Immature natural killer cell (primary cell): ENCODE results near the gene CCDC78. TPM values are rescaled to one million over a fixed set of nuclear protein-coding genes. Genes with fewer than 3 reads are reported as not detected.
A peak's percentile ranks its signal among the peaks of the same experiment; 100 is the strongest.

Experiments
- DNase-seq, 3 donors: peaks; one replicate each; pipeline ENCODE4 v3.0.0; 2022; ENCODE audit warnings: mixed read lengths in 1 of 3
- H3K27ac Mint-ChIP-seq, 6 donors: one replicate each; pipeline ENCODE4 v1.8.0; 2020; ENCODE audit warnings: mixed read lengths in 6 of 6, mild to moderate bottlenecking in 5 of 6, inconsistent platforms in 4 of 6, moderate library complexity in 3 of 6
- H3K27me3 Mint-ChIP-seq, 3 donors: one replicate each; pipeline ENCODE4 v1.8.0; 2020 to 2021; ENCODE audit warnings: low read depth in 3 of 3, mild to moderate bottlenecking in 3 of 3, mixed read lengths in 3 of 3, moderate library complexity in 3 of 3, inconsistent platforms in 1 of 3
- H3K36me3 Mint-ChIP-seq, 3 donors: one replicate each; pipeline ENCODE4 v1.8.0; 2020; ENCODE audit warnings: mixed read lengths in 3 of 3, inconsistent platforms in 2 of 3, mild to moderate bottlenecking in 2 of 3
- H3K4me1 Mint-ChIP-seq, 2 donors: one replicate each; pipeline ENCODE4 v1.8.0; 2020; ENCODE audit warnings: inconsistent platforms in 2 of 2, mild to moderate bottlenecking in 2 of 2, mixed read lengths in 2 of 2, moderate library complexity in 1 of 2
- H3K4me3 Mint-ChIP-seq, 5 donors: one replicate each; pipeline ENCODE4 v1.8.0; 2020; ENCODE audit warnings: mild to moderate bottlenecking in 5 of 5, mixed read lengths in 5 of 5, inconsistent platforms in 3 of 5, moderate library complexity in 3 of 5
- H3K9me3 Mint-ChIP-seq, 6 donors: one replicate each; pipeline ENCODE4 v1.8.0; 2020; ENCODE audit warnings: mild to moderate bottlenecking in 6 of 6, mixed read lengths in 6 of 6, inconsistent platforms in 4 of 6, moderate library complexity in 3 of 6
- polyA plus RNA-seq, 3 donors: library from polyadenylated mRNA; unstranded; fragments of 300-500 nt; fragmentation: Illumina TruSeq; gene quantifications; one replicate each; pipeline ENCODE4 v1.2.3, GENCODE V29; 2021

CCDC78 gene
- polyA plus RNA-seq, 3 donors from 2014 or later = 0.34 to 1.7 (median 1.4) TPM

DNA sequence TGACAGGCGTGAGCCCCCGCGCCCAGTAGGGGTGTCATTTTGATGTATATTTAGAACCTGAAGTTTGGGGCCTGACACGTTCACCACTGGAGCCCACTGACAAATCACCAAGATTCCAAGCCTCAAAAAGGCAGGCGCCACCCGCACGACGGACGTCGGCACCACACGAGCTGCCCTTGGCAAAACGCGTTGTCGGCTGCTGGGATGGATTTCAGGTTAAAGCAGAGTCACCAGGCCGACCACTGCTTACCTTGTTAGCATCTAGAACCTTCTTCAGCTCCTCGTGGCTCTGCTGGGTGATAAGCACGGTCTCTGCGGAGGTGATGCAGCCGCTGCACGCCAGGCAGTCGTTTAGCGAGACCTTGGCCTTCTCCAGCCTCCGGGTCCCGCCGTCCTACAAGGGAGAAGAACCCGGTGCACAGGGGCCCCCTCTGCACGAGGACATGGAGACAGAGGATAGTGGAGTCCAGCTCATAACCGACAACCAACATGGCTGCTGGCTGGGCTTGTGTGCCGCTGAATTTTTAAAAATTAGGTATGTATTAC, 10.8 kb upstream of the CCDC78 start:
- Mint-ChIP-seq H3K27me3 (peaks cover 0 to 5% (median 4%) of the 10 kb centered on the region in 3 donors), H3K9me3 (no peaks in the 10 kb centered on the region), H3K4me1 (peaks cover 8 to 15% of the 10 kb centered on the region in 2 donors), H3K4me3 (no peak overlapping the region), H3K36me3 (peaks cover 0 to 7% (median 0%) of the 10 kb centered on the region in 3 donors), H3K27ac (no peak overlapping the region)
- DNase-seq = no peak

DNA sequence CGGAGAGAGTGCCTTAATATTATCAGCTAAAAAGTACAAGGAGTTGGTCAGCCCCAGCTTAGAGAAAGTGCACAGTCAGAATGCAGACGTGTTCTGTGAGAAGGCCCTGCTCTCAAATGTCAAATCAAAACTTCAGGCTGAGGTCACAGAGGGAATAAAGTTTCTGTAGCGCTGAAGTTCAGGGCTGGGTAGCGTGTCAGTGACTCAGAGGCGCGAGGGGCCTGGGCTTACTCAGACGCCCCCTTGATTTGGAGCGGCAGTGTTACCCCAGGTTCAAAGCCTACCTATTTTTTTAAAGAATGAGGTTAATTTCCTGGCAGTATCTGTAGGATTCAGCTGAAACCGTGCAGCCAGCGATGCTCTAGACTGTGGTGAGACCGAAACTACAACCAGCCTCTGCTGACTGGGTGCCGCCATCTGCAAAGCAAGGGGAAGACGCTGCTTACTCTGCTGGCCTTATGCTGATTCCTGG, 9.8 kb upstream of the CCDC78 start:
- H3K4me1 Mint-ChIP-seq = peaks cover 8 to 12% of the 10 kb centered on the region in 2 donors
- no peak for DNase-seq
- H3K27me3 Mint-ChIP-seq = peaks cover 0 to 5% (median 4%) of the 10 kb centered on the region in 3 donors
- H3K9me3 Mint-ChIP-seq = no peaks in the 10 kb centered on the region
- H3K4me3 Mint-ChIP-seq = no peak overlapping the region
- no peak overlapping the region for H3K27ac Mint-ChIP-seq
- peaks cover 0 to 7% (median 0%) of the 10 kb centered on the region in 3 donors for H3K36me3 Mint-ChIP-seq

DNA sequence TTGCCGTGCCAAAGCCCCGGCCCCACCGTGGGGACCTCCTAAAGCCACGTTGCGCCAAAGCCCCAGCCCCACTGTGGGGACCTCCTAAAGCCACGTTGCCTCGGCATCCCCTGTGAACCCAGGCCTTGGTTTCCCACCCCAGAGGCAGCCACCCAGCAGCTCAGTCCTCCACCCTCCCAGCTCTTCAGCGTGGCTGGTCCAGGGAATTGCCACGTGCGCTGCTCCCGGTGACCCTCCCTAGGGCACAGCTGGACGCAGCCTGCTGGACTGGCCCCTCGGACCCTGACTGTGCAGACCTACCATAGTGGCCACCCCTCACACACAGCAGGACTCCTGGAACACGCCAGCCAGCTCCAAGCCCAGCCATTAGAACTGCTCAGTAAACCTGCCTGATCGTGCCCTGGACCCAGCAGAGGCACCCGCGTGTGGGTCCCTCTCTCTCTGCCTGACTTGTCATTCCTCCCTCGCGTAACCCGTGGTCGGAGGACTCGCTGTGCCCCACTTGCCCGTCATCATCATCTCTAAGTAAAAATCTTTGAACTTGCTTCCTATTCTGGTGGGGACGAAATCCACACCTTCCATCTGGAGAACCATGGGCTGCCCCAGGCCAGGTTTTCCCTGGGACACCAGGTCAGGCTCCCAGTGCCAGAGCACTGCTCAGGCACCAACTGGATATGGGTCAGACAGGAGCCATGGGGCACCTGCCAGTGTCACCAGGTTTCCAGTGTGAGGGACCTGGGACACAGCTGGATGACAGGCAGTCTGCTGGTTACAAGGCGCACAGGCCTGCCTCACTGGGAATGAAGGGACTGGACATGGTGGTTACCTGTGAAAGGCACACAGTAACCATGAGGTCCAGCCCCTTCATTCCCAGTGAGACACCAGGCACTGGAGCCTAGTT, 9.0 kb upstream of the CCDC78 start:
- no peak for DNase-seq
- no peak overlapping the region for H3K27ac Mint-ChIP-seq
- peaks cover 8 to 12% of the 10 kb centered on the region in 2 donors for H3K4me1 Mint-ChIP-seq
- H3K4me3 Mint-ChIP-seq = peak overlapping the region in 1 of 5 donors; percentile 17
- no peaks in the 10 kb centered on the region for H3K9me3 Mint-ChIP-seq
- H3K27me3 Mint-ChIP-seq = peaks cover 0 to 6% (median 5%) of the 10 kb centered on the region in 3 donors
- peaks cover 0 to 7% (median 0%) of the 10 kb centered on the region in 3 donors for H3K36me3 Mint-ChIP-seq

DNA sequence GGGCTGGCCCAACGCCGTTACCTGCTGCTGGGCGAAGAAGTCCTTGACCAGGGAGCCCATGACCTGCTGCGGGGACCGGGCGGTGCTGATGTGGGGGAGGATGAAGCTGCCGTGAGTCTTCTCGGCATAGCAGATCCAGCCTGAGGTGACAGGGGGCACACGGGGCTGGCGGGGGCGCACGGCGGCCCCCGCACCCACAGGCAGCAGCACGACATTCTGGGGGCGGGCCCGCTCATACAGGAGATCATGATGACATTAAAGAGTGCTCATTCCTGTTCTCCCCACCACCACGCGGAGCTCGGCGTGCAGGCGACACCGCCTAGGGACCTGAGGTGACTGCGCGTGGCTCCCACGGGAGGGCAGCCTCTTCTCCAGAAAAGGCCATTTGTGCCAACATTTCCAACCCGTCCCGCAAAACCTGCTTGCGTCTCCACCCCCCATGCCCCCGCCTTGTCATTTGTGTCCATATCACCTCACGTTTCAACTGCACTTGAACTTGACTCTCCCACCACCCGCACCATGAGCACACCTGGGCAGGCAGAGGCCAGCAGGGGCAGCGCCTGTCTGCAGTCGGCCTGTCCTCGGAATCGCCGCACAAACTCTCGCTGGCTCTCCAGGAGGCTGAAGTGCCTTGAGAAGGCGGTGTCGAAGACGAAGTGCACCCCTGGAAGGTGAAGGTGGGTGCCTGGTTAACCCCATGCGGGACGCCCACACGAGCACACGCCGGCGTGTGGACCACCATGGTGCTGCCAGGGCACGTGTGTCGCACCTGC, 8.2 kb upstream of the CCDC78 start:
- Mint-ChIP-seq H3K36me3 (peaks cover 0 to 7% (median 0%) of the 10 kb centered on the region in 3 donors), H3K27ac (no peak overlapping the region), H3K4me3 (no peak overlapping the region), H3K9me3 (no peaks in the 10 kb centered on the region), H3K27me3 (peaks cover 0 to 6% (median 5%) of the 10 kb centered on the region in 3 donors), H3K4me1 (peaks cover 4 to 7% of the 10 kb centered on the region in 2 donors)
- no peak for DNase-seq

DNA sequence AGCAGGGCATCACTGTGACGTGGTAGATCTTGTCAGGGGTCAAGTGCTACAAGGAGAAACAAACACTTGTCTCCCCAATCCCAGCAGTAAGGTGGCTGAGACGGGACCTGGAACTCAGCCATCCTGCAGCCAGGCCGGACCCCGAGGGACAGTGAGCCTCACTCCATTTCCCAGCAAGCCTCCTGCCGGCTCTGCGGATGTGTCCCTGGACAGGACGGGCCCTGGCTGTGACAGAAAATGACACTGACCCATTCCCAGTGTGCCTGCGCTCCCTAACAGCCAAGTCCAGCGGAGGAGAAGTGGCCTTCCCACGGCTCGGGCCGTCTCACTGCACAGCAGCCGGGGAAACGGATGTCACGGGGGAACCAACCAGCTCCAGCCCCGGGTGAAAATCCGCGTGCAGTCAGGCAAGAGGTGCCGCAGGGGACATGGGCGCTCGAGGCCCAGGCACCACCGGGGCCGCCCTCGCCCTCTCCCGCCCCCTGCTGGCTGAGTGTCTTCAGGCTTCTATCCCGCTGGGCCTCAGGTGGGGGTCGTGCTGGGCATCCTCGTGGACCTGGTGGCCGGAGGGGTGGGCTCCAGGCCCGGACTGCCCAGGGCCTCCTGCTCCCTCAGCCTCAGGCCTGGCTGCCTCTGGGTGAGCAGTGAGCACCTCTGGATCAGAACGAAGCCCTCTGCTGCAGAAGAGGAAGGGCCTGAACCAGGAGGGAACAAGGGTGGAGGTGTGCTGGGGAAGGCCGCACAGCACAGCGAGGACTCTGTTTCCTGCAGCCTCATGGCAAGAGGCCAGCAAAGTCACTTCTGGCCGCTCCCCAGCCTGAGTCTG, 7.4 kb upstream of the CCDC78 start:
- Mint-ChIP-seq H3K27me3 (peaks cover 0 to 6% (median 5%) of the 10 kb centered on the region in 3 donors), H3K9me3 (no peaks in the 10 kb centered on the region), H3K4me3 (no peak overlapping the region), H3K27ac (no peak overlapping the region), H3K36me3 (peaks cover 0 to 7% (median 0%) of the 10 kb centered on the region in 3 donors), H3K4me1 (peaks cover 0 to 2% of the 10 kb centered on the region in 2 donors)
- no peak for DNase-seq

DNA sequence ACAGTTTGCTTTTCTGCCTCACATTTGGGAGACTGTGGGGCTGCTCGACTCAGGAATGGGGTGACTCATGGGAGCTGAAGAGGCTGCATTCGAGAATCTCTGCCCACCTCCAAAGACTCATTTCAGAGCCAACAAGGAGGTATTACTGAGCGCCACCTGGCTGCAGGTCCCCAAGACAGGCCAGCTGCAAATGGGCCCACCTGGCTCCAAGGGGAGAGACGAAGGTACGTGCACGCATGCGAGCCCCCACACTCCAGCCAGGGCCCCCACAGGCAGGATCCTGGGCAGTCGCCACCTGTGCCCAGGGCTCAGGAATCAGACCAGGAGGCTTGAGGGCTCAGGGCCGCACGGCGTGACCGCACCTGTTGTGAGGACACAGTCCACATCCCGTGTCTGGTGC, 6.7 kb upstream of the CCDC78 start:
- peaks cover 0 to 6% (median 5%) of the 10 kb centered on the region in 3 donors for H3K27me3 Mint-ChIP-seq
- H3K27ac Mint-ChIP-seq = no peak overlapping the region
- H3K4me3 Mint-ChIP-seq = no peak overlapping the region
- H3K9me3 Mint-ChIP-seq = no peaks in the 10 kb centered on the region
- no peak for DNase-seq
- peaks cover 0 to under 1% of the 10 kb centered on the region in 2 donors for H3K4me1 Mint-ChIP-seq
- H3K36me3 Mint-ChIP-seq = peaks cover 0 to 7% (median 0%) of the 10 kb centered on the region in 3 donors

DNA sequence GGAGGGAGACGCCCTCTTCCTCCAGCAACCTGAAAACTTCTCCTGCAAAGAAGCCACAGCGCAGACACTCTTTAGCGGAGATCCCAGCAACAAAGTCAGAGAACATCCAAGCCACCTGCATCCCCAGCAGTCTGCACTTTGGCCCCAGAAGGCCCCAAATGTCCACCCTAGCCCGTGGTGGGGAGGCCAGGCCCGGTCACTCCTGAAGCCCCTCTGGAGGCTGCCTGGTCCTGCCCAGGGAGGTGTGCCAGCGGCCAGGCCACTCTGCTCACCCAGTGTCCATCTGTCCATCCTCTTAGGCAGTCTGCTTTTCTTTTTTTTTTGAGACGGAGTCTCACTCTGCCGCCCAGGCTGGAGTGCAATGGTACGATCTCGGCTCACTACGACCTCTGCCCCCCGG, 6.1 kb upstream of the CCDC78 start:
- Mint-ChIP-seq H3K9me3 (no peaks in the 10 kb centered on the region), H3K27ac (no peak overlapping the region), H3K27me3 (peaks cover 0 to 8% (median 3%) of the 10 kb centered on the region in 3 donors), H3K4me1 (no peaks in the 10 kb centered on the region), H3K36me3 (peaks cover 0 to 7% (median 0%) of the 10 kb centered on the region in 3 donors), H3K4me3 (no peak overlapping the region)
- no peak for DNase-seq

DNA sequence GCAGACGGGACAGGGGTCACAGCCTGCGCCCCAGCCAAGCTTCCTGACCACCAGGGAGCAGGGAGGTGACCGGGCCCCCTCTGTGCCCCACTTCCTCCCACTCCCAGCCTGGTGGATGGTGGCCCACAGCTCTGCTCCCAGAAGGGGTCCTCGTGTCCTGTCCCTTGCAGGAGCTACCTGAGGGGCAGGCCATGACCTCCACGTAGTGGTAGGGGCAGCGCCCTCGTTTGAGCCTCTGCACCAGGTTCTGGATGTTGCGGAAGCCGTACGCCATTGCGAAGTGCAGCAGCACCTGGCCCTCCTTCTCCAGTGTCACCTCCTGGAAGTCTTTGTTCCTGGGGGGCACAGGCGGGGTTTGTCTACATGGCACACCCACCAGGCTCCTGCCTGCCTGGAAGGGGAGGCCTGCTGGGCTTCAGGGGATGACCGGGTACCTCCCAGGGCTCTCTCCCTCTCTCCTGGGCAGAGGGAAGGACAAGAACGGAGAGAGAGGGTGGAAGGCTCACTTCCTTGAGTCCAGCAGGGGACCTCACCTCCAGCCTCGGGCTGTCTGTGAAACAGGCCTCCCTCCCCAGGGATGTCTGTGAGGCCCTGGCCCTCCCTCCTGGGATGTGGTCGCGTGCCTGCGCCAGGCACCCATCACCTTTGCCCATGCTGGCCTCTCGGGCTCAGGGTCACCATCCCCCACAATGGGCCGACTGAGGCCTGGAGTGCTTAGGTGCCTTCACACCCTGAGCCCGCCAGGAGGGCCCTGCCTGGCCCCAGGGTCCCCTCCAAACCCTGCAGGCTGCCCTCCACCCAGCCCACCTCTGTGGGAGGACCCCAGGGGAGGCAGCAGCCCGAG, 4.6 kb upstream of the CCDC78 start:
- Mint-ChIP-seq H3K4me3 (no peak overlapping the region), H3K36me3 (peaks cover 0 to 2% (median 0%) of the 10 kb centered on the region in 3 donors), H3K9me3 (no peaks in the 10 kb centered on the region), H3K4me1 (no peaks in the 10 kb centered on the region), H3K27ac (no peak overlapping the region), H3K27me3 (peaks cover 2 to 11% (median 3%) of the 10 kb centered on the region in 3 donors)
- DNase-seq = no peak

DNA sequence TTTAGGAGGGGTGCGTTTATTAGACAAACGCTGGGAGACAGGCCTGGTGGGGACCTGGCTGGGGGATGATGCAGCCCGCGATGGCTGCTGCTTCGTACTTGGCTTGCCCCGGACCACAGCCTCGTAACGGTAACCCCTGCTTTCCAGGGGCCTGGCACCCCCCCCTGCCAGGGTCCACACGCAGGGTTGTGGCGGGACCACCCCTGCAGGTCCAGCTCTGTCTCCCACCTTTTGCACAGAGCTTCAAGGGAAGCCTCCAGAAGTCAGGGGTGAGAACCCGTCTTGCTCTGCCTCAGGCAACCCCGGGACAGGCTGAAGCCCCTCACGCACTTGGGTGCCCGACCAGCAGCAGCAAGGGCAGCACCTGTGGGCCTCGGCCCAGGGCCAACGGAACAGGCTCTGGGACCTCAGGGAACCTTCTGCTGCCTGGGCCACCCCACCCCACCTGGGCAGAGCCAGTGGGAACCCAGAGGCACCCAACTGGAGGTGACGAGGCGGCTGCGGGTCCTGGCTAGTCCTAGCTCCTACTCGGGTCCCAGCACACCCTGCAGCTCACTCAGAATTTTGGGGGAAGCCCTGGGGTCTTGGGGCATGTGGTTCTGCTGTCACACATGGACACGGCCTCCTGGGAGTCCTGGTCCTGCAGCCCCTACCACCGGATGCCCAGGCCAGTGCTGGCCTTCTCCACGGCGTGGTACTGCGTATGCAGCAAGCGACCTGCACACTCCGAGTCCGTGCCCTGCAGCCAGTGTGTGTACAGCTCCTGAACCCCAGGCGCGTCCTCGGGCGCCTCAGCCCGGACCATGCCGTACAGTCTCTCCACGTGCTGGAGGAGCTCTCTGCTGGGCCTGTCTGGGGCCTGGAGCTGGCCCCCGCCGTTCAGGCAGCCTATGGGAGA, 3.8 kb upstream of the CCDC78 start:
- no peak for DNase-seq
- no peak overlapping the region for H3K27ac Mint-ChIP-seq
- no peaks in the 10 kb centered on the region for H3K4me1 Mint-ChIP-seq
- H3K9me3 Mint-ChIP-seq = no peaks in the 10 kb centered on the region
- H3K4me3 Mint-ChIP-seq = peak overlapping the region in 1 of 5 donors; percentile 33
- no peaks in the 10 kb centered on the region for H3K36me3 Mint-ChIP-seq
- peaks cover 2 to 11% (median 3%) of the 10 kb centered on the region in 3 donors for H3K27me3 Mint-ChIP-seq

DNA sequence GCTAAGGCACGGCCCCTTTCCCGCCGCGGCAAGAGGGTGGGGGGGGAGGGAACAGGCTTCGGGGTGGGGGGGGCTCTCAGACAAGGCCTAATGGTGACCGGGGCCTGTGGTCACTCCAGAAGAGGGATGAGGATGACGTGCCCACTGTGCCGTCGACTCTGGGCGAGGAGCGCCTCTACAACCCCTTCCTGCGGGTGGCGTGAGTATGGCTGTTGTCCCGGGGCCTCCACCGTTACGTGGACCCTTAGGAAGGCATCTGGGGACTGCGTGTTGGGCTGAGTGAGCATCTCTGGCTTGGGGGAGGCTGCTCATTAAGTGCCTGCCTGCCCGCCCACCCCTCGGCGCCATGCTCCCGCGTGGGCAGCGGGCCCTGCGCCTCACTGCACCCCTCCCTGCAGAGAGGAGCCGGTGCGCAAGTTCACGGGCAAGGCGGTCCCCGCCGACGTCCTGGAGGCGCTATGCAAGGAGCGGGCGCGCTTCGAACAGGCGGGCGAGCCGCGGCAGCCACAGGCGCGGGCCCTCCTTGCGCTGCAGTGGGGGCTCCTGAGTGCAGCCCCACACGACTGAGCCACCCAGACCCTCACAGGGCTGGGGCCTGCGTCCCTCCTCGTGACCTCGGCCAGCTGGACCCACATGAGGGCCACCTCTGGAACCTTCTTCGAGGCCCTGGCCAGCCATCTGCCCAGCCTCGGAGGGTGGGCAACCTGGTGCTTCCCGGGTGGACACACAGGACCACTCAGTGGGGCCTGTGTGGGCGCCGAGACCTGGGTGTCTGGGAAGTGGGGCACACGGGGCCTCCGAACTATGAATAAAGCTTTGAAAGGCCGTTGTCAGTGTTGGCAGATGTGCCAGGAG, 2.9 kb upstream of the CCDC78 start:
- peak overlapping the region in 1 of 6 donors; percentile 20 for H3K27ac Mint-ChIP-seq

More for the DNA sequence above, 2.9 kb upstream of the CCDC78 start:
- no peak for DNase-seq
- H3K9me3 Mint-ChIP-seq = no peaks in the 10 kb centered on the region
- peak overlapping the region in 4 of 5 donors; percentile 44 to 70 (median 63) for H3K4me3 Mint-ChIP-seq
- no peaks in the 10 kb centered on the region for H3K36me3 Mint-ChIP-seq
- peaks cover 2 to 11% (median 3%) of the 10 kb centered on the region in 3 donors for H3K27me3 Mint-ChIP-seq
- H3K4me1 Mint-ChIP-seq = no peaks in the 10 kb centered on the region
